ENCODE data around the gene FTL.
A peak's percentile ranks its signal among the peaks of the same experiment; 100 is the strongest.

Gene FTL

GRCh38 chr19:48990400-48990799, 25.3 kb downstream of the FTL start:
- no peak overlapping the region for H3K4me3 ChIP-seq (ENCODE audit: low read depth, low read length)

GRCh38 chr19:48991011-48991609, 26.0 kb downstream of the FTL start:
- no peak overlapping the region for H3K4me3 ChIP-seq (ENCODE audit: low read depth, low read length)

- peak overlapping the region; percentile 70 for H3K4me3 ChIP-seq (ENCODE audit: low read depth, low read length)
Measured at GRCh38 chr19:48991873-48992580, 26.9 kb downstream of the FTL start.

GRCh38 chr19:48992581-48993174, 27.6 kb downstream of the FTL start:
- peak overlapping the region; percentile 70 for H3K4me3 ChIP-seq (ENCODE audit: low read depth, low read length)

- peak within 1 kb of the TSS; percentile 70 for H3K4me3 ChIP-seq (ENCODE audit: low read depth, low read length)
Measured at GRCh38 chr19:48993175-48994034, 28.3 kb downstream of the FTL start, which contains the start of the genes GYS1 and RUVBL2. TSS of gene GYS1 (minus strand) at chr19:48993309. CDS start at chr19:48993112, 197 bp downstream. TSS of gene RUVBL2 (plus strand) at chr19:48993887. CDS start at chr19:48993912, 25 bp downstream.

- H3K4me3 ChIP-seq (ENCODE audit: low read depth, low read length), result peak overlapping the region; percentile 67
Measured at GRCh38 chr19:48994035-48994386, 28.9 kb downstream of the FTL start.

- no peak overlapping the region for H3K4me3 ChIP-seq (ENCODE audit: low read depth, low read length)
Measured at GRCh38 chr19:48997972-48998371, 32.9 kb downstream of the FTL start.

- no peak overlapping the region for H3K4me3 ChIP-seq (ENCODE audit: low read depth, low read length)
Measured at GRCh38 chr19:48999481-49000325, 34.6 kb downstream of the FTL start.

- no peak overlapping the region for H3K4me3 ChIP-seq (ENCODE audit: low read depth, low read length)
Measured at GRCh38 chr19:49004133-49004532, 39.0 kb downstream of the FTL start.

- H3K4me3 ChIP-seq (ENCODE audit: low read depth, low read length), result no peak overlapping the region
Measured at GRCh38 chr19:49004964-49005614, 40.0 kb downstream of the FTL start.

GRCh38 chr19:49006905-49007304, 41.8 kb downstream of the FTL start:
- H3K4me3 ChIP-seq (ENCODE audit: low read depth, low read length), result no peak overlapping the region

- H3K4me3 ChIP-seq (ENCODE audit: low read depth, low read length), result no peak overlapping the region
Measured at GRCh38 chr19:49009828-49010227, 44.7 kb downstream of the FTL start.

- H3K4me3 ChIP-seq (ENCODE audit: low read depth, low read length), result no peak overlapping the region
Measured at GRCh38 chr19:49010453-49010852, 45.3 kb downstream of the FTL start.

GRCh38 chr19:49011194-49011593, 46.1 kb downstream of the FTL start:
- no peak overlapping the region for H3K4me3 ChIP-seq (ENCODE audit: low read depth, low read length)

GRCh38 chr19:49014123-49014869, 49.2 kb downstream of the FTL start:
- H3K4me3 ChIP-seq (ENCODE audit: low read depth, low read length), result no peak overlapping the region

- H3K4me3 ChIP-seq (ENCODE audit: low read depth, low read length), result no peak overlapping the region
Measured at GRCh38 chr19:49014870-49015255, 49.8 kb downstream of the FTL start.

GRCh38 chr19:49016067-49016839, 51.1 kb downstream of the FTL start:
- H3K4me3 ChIP-seq (ENCODE audit: low read depth, low read length), result no peak overlapping the region
